ENCODE results near the gene C17orf75. TPM values are rescaled to one million over a fixed set of nuclear protein-coding genes. Genes with fewer than 3 reads are reported as not detected.

Gene C17orf75
- total and polyA plus RNA-seq, 2 donors (not counting 1 experiment from before 2014, with no cell fraction given), result 16.4 to 30.2 TPM

DNA sequence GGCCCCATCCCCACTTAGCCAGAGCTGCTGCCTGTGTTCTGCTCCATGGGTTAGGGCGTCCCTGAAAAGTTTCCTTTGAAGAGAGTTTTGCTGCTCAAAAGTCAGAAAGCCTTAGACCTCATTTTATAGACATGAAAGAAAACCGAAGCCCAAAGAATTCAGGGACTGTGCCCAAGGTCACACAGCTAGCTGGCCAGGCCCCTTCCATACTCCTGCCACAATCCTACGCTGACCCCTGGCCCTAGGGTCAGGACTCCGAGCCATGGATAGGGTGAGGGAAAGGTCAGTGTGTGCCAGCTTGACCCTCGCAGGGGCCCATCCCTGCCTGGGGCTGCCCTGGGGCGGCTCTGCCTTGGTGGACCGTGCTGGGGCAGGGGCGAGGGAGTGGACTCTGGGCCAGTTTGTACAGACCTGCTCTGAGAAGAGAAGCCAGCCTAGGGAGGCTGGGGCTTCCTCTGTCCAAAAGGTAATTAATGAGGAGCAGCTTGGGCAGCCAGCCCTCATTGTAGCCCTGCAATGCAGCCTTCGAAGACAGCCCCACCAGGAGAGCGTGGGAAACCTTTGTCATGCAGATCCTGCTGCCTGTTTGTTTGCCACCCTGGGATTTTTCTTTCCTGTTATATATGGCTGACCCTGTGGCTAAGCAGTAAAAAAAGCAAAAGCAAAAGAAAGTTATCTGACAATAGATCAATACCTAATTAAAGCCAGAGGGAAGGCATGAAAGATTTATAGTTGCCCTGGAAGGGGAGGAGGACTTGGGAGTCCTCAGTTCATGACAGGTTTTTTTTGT is 38.9 kb downstream of the C17orf75 start:
- H3K9me3 ChIP-seq (ENCODE audit: control insufficient read depth, insufficient read depth, low read depth, low read length), result no peaks in the 10 kb centered on the region
- no peak overlapping the region for H2AFZ ChIP-seq (ENCODE audit: low read length)
- H3K27me3 ChIP-seq (ENCODE audit: control insufficient read depth, insufficient read depth, low read length), result peaks cover 2% of the 10 kb centered on the region
- no peaks in the 10 kb centered on the region for H3K4me1 ChIP-seq (ENCODE audit: control insufficient read depth, extremely low read depth, insufficient read depth, low read length)
- no peak for DNase-seq (ENCODE audit: low read depth in 2 of 2)
- no peak overlapping the region for H3K4me2 ChIP-seq (ENCODE audit: extremely low read depth, insufficient read depth, low read length)
- no peaks in the 10 kb centered on the region for H3K36me3 ChIP-seq (ENCODE audit: control insufficient read depth, insufficient read depth, low read length)
- no peak overlapping the region for H3K9ac ChIP-seq (ENCODE audit: insufficient read depth, low read length)
- no peaks in the 10 kb centered on the region for H4K20me1 ChIP-seq (ENCODE audit: control insufficient read depth, extremely low read depth, insufficient read depth, low read length)
- H3K4me3 ChIP-seq (replicated peaks in 1 of 4; ENCODE audit: control extremely low read depth in 1 of 4, insufficient read depth in 1 of 4, low read depth in 3 of 4, low read length in 4 of 4), result no peak overlapping the region
- no peak overlapping the region for H3K27ac ChIP-seq (ENCODE audit: insufficient read depth, low read length)
- H3K79me2 ChIP-seq (ENCODE audit: control insufficient read depth, insufficient read depth, low read length), result no peaks in the 10 kb centered on the region
- no peak for TF ChIP-seq EZH2 (IDR thresholded peaks at IDR 0.05; ENCODE audit: low read length, missing control alignments)
- TF ChIP-seq, protein P1, sequence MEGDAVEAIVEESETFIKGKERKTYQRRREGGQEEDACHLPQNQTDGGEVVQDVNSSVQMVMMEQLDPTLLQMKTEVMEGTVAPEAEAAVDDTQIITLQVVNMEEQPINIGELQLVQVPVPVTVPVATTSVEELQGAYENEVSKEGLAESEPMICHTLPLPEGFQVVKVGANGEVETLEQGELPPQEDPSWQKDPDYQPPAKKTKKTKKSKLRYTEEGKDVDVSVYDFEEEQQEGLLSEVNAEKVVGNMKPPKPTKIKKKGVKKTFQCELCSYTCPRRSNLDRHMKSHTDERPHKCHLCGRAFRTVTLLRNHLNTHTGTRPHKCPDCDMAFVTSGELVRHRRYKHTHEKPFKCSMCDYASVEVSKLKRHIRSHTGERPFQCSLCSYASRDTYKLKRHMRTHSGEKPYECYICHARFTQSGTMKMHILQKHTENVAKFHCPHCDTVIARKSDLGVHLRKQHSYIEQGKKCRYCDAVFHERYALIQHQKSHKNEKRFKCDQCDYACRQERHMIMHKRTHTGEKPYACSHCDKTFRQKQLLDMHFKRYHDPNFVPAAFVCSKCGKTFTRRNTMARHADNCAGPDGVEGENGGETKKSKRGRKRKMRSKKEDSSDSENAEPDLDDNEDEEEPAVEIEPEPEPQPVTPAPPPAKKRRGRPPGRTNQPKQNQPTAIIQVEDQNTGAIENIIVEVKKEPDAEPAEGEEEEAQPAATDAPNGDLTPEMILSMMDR (conservative IDR thresholded peaks at IDR 0.05 in 1 of 2, IDR thresholded peaks at IDR 0.05 in 1 of 2; ENCODE audit: low read depth in 1 of 2, low read length in 2 of 2), result no peak

DNA sequence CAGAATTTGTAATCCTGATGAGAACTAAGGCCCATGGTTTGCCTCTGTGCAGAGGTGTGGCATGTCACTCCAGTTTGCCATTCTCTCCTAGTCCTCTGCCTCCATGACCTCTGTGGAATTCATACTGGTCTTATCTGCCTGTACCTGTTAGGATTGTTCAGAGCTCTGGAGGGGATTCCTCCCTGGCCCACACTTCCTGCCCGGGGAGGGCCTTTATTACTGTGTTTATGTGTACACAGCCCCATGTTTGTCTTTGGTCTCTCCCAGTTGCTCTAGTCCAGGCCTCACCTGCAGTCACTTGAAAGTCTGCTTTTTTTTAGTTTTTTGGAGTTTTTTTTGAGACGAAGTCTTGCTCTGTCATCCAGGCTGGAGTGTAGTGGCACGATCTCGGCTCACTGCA is 39.9 kb downstream of the C17orf75 start:
- Histone ChIP-seq H3K27me3 (ENCODE audit: control insufficient read depth, insufficient read depth, low read length) (no peaks in the 10 kb centered on the region), H3K9ac (ENCODE audit: insufficient read depth, low read length) (no peak overlapping the region), H3K4me3 (replicated peaks in 1 of 4; ENCODE audit: control extremely low read depth in 1 of 4, insufficient read depth in 1 of 4, low read depth in 3 of 4, low read length in 4 of 4) (no peak overlapping the region), H3K36me3 (ENCODE audit: control insufficient read depth, insufficient read depth, low read length) (no peaks in the 10 kb centered on the region), H4K20me1 (ENCODE audit: control insufficient read depth, extremely low read depth, insufficient read depth, low read length) (no peaks in the 10 kb centered on the region), H3K27ac (ENCODE audit: insufficient read depth, low read length) (no peak overlapping the region), H3K4me2 (ENCODE audit: extremely low read depth, insufficient read depth, low read length) (no peak overlapping the region), H3K9me3 (ENCODE audit: control insufficient read depth, insufficient read depth, low read depth, low read length) (no peaks in the 10 kb centered on the region), H2AFZ (ENCODE audit: low read length) (no peak overlapping the region), H3K4me1 (ENCODE audit: control insufficient read depth, extremely low read depth, insufficient read depth, low read length) (no peaks in the 10 kb centered on the region), H3K79me2 (ENCODE audit: control insufficient read depth, insufficient read depth, low read length) (no peaks in the 10 kb centered on the region)
- TF ChIP-seq, protein P1 (conservative IDR thresholded peaks at IDR 0.05 in 1 of 2, IDR thresholded peaks at IDR 0.05 in 1 of 2; ENCODE audit: low read depth in 1 of 2, low read length in 2 of 2), result no peak
- no peak for TF ChIP-seq EZH2 (IDR thresholded peaks at IDR 0.05; ENCODE audit: low read length, missing control alignments)
- DNase-seq (ENCODE audit: low read depth in 2 of 2), result no peak

- H3K9me3 ChIP-seq (ENCODE audit: control insufficient read depth, insufficient read depth, low read depth, low read length), result no peaks in the 10 kb centered on the region
- no peak overlapping the region for H3K4me2 ChIP-seq (ENCODE audit: extremely low read depth, insufficient read depth, low read length)
- peaks cover 3% of the 10 kb centered on the region for H3K27me3 ChIP-seq (ENCODE audit: control insufficient read depth, insufficient read depth, low read length)
- no peak overlapping the region for H3K4me3 ChIP-seq (replicated peaks in 1 of 4; ENCODE audit: control extremely low read depth in 1 of 4, insufficient read depth in 1 of 4, low read depth in 3 of 4, low read length in 4 of 4)
- no peak for DNase-seq (ENCODE audit: low read depth in 2 of 2)
- no peaks in the 10 kb centered on the region for H4K20me1 ChIP-seq (ENCODE audit: control insufficient read depth, extremely low read depth, insufficient read depth, low read length)
- no peak overlapping the region for H3K27ac ChIP-seq (ENCODE audit: insufficient read depth, low read length)
- H3K9ac ChIP-seq (ENCODE audit: insufficient read depth, low read length), result no peak overlapping the region
- TF ChIP-seq, protein P1 (conservative IDR thresholded peaks at IDR 0.05 in 1 of 2, IDR thresholded peaks at IDR 0.05 in 1 of 2; ENCODE audit: low read depth in 1 of 2, low read length in 2 of 2), result no peak
- H3K4me1 ChIP-seq (ENCODE audit: control insufficient read depth, extremely low read depth, insufficient read depth, low read length), result no peaks in the 10 kb centered on the region
- H2AFZ ChIP-seq (ENCODE audit: low read length), result no peak overlapping the region
- no peaks in the 10 kb centered on the region for H3K79me2 ChIP-seq (ENCODE audit: control insufficient read depth, insufficient read depth, low read length)
- H3K36me3 ChIP-seq (ENCODE audit: control insufficient read depth, insufficient read depth, low read length), result no peaks in the 10 kb centered on the region
Measured at GRCh38 chr17:32299580-32300164, 42.3 kb downstream of the C17orf75 start.

Data from fibroblast of lung (primary cell).